Measurements from ENCODE around the gene IL17RC. TPM values are rescaled to one million over a fixed set of nuclear protein-coding genes. Genes with fewer than 3 reads are reported as not detected.

IL17RC gene
- total and polyA plus RNA-seq, 2 experiments from 2014 or later: 8.4 to 12.6 TPM

GRCh38 chr3:9934993-9935392, 18.1 kb downstream of the IL17RC start:
- Histone ChIP-seq H3K27ac (ENCODE audit: low read depth) (no peak overlapping the region), H3K9me2 (ENCODE audit: insufficient read depth) (no peaks in the 10 kb centered on the region), H3K79me2 (replicated peaks; ENCODE audit: insufficient read depth) (no peaks in the 10 kb centered on the region; the same call in 1 of the 2 replicates), H3K4me2 (no peak overlapping the region), H3K4me3 (no peak overlapping the region), H3K36me3 (ENCODE audit: insufficient read depth) (peaks cover 6% of the 10 kb centered on the region; the same call in 1 of the 2 replicates), H4K20me1 (replicated peaks; ENCODE audit: insufficient read depth) (no peaks in the 10 kb centered on the region), H2AFZ (no peak overlapping the region), H3F3A (replicated peaks; ENCODE audit: low read depth) (0 out of 2 replicates have a peak, but pooled peaks cover 5% of the 10 kb centered on the region), H3K4me1 (ENCODE audit: insufficient read depth) (peaks cover 5% of the 10 kb centered on the region), H3K27me3 (ENCODE audit: insufficient read depth) (peaks cover 8% of the 10 kb centered on the region; the same call in 1 of the 2 replicates)
- Mint-ChIP-seq H3K27ac (no peak overlapping the region), H3K4me1 (peaks cover 10% of the 10 kb centered on the region), H3K9me3 (peaks cover 12% of the 10 kb centered on the region; the same call in 2 of the 3 replicates), H3K27me3 (ENCODE audit: insufficient read depth, low read depth, poor library complexity) (peaks cover 11% of the 10 kb centered on the region), H3K36me3 (ENCODE audit: low read depth) (peaks cover 24% of the 10 kb centered on the region), H3K4me3 (peak overlapping the region; percentile 89; the same call in 1 of the 3 replicates)
- no peak for ATAC-seq
- TF ChIP-seq ZNF114 (CRISPR knock-in tag; IDR thresholded peaks at IDR 0.05): no peak
- no peak for TF ChIP-seq REST (IDR thresholded peaks at IDR 0.05; ENCODE audit: unreplicated experiment)
- TF ChIP-seq NANOG (IDR thresholded peaks at IDR 0.05; ENCODE audit: borderline replicate concordance): no peak
- no peak for TF ChIP-seq EZH2phosphoT487 (IDR thresholded peaks at IDR 0.05; ENCODE audit: unreplicated experiment)
- TF ChIP-seq EZH2 (IDR thresholded peaks at IDR 0.05; ENCODE audit: low read depth, unreplicated experiment): no peak
- TF ChIP-seq CTCF (conservative IDR thresholded peaks at IDR 0.05; ENCODE audit: low read depth in 2 of 2): no peak
- no peak for TF ChIP-seq JUNB (IDR thresholded peaks at IDR 0.05; ENCODE audit: unreplicated experiment)
- TF ChIP-seq ZNF462 (CRISPR knock-in tag; IDR thresholded peaks at IDR 0.05): no peak
- TF ChIP-seq ETS1 (IDR thresholded peaks at IDR 0.05): no peak
- no peak for TF ChIP-seq CREB1 (CRISPR knock-in tag; IDR thresholded peaks at IDR 0.05; ENCODE audit: low read depth)
- no peak for TF ChIP-seq ZNF331 (CRISPR knock-in tag; IDR thresholded peaks at IDR 0.05; ENCODE audit: low read depth)
- TF ChIP-seq STAT1 (IDR thresholded peaks at IDR 0.05; ENCODE audit: unreplicated experiment): no peak
- no peak for DNase-seq (ENCODE audit: low spot score)
